Endothelial cell of umbilical vein (primary cell): ENCODE results near the gene MROH8. TPM values are rescaled to one million over a fixed set of nuclear protein-coding genes. Genes with fewer than 3 reads are reported as not detected.

ENCODE experiments used
- BruUV-seq: library from RNA; stranded (reverse); fragments of 400-500 nt; replicated peaks from 2 replicates; lab custom pipeline; 2021; lab: Mats Ljungman, UMichigan
- CTCF ChIA-PET: fragments of 300-600, 350-600 bp; sonication (Branson Sonifier 250); formaldehyde crosslinking; loops from one replicate; lab custom pipeline; 2021; ENCODE audit warnings: antibody characterized with exemption, inconsistent platforms; lab: Charles Lee
- POLR2A ChIA-PET: fragments of 300-600, 350-600 bp; sonication (Branson Sonifier 250); formaldehyde crosslinking; loops from one replicate; lab custom pipeline; 2021; ENCODE audit warnings: antibody characterized with exemption, inconsistent platforms; lab: Charles Lee
- DNase-seq: peaks from one replicate; pipeline ENCODE4 v3.0.0-alpha.2; 2011; ENCODE audit warnings: low read depth, low spot score
- FAIRE-seq: peaks from 2 replicates; lab custom pipeline; 2011; peaks lifted over from hg19 to GRCh38; lab: Jason Lieb, UNC
- H2AFZ ChIP-seq: 2 replicates; pipeline ENCODE4 v1.6.0; 2012; ENCODE audit warnings: low read depth, low read length, control low read depth, inconsistent platforms
- H3K27ac ChIP-seq: 2 replicates; pipeline ENCODE4 v1.5.1; 2011; ENCODE audit warnings: low read depth, mild to moderate bottlenecking, control low read depth, low read length, moderate library complexity; ENCODE audit not compliant: insufficient read depth
- H3K27me3 ChIP-seq, 2 experiments: 2 replicates each; pipeline versions ENCODE4 v1.6.0 to v1.6.1; 2011; ENCODE audit warnings: low read length in 2 of 2, mixed read lengths in 1 of 2; ENCODE audit not compliant: control insufficient read depth in 2 of 2, insufficient read depth in 2 of 2
- H3K36me3 ChIP-seq, 2 experiments: 2 replicates in 1 of 2; 3 replicates in 1 of 2; pipeline ENCODE4 v1.5.1; 2011; ENCODE audit warnings: low read length in 2 of 2, mild to moderate bottlenecking in 1 of 2, moderate library complexity in 1 of 2; ENCODE audit not compliant: control insufficient read depth in 2 of 2, insufficient read depth in 2 of 2; ENCODE audit errors: extremely low read depth in 1 of 2
- H3K4me1 ChIP-seq: 3 replicates; pipeline ENCODE4 v1.5.1; 2011; ENCODE audit warnings: mild to moderate bottlenecking, low read length; ENCODE audit not compliant: control insufficient read depth, insufficient read depth; ENCODE audit errors: extremely low read depth
- H3K4me2 ChIP-seq: 2 replicates; pipeline ENCODE4 v1.6.1; 2011; ENCODE audit warnings: low read length, control low read depth, mixed read lengths; ENCODE audit not compliant: insufficient read depth
- H3K4me3 ChIP-seq, 3 experiments: fragments of 200-600 bp in 1 of 3; sonication (generic), shearing (Covaris generic) in 1 of 3; replicated peaks in 1 of 3; 2 replicates each; pipeline ENCODE4 v1.5.1; 2011 to 2016; ENCODE audit warnings: control low read depth in 3 of 3, low read length in 3 of 3, mild to moderate bottlenecking in 2 of 3, inconsistent platforms in 1 of 3, low read depth in 1 of 3, moderate library complexity in 1 of 3; ENCODE audit not compliant: insufficient read depth in 1 of 3
- H3K79me2 ChIP-seq: 2 replicates; pipeline ENCODE4 v1.6.0; 2012; ENCODE audit warnings: low read length, inconsistent platforms; ENCODE audit not compliant: control insufficient read depth, insufficient read depth
- H3K9ac ChIP-seq: replicated peaks from 2 replicates; pipeline ENCODE3; 2011; ENCODE audit warnings: low read length, control low read depth; ENCODE audit not compliant: insufficient read depth; ENCODE audit errors: extremely low read depth
- H3K9me1 ChIP-seq: replicated peaks from 3 replicates; pipeline ENCODE4 v1.6.0; 2011; ENCODE audit warnings: mild to moderate bottlenecking, low read length; ENCODE audit not compliant: control insufficient read depth, insufficient read depth; ENCODE audit errors: extremely low read depth
- H3K9me3 ChIP-seq: replicated peaks from 2 replicates; pipeline ENCODE4 v1.5.1; 2012; ENCODE audit warnings: low read length, inconsistent platforms; ENCODE audit not compliant: control insufficient read depth, insufficient read depth
- H4K20me1 ChIP-seq: replicated peaks from 2 replicates; pipeline ENCODE3; 2011; ENCODE audit warnings: mild to moderate bottlenecking, low read length; ENCODE audit not compliant: control insufficient read depth, insufficient read depth; ENCODE audit errors: extremely low read depth
- EZH2 ChIP-seq: IDR thresholded peaks from 2 replicates; pipeline ENCODE4 v1.6.1; 2012; ENCODE audit warnings: borderline replicate concordance, low read depth, mild to moderate bottlenecking, moderate library complexity, low read length, inconsistent platforms; ENCODE audit not compliant: severe bottlenecking
- FOS ChIP-seq: IDR thresholded peaks from 2 replicates; pipeline ENCODE4 v1.6.1; 2011; ENCODE audit warnings: mild to moderate bottlenecking, low read length, moderate library complexity, borderline replicate concordance; ENCODE audit not compliant: insufficient read depth
- GATA2 ChIP-seq: IDR thresholded peaks from 2 replicates; pipeline ENCODE4 v1.7.0; 2011; ENCODE audit warnings: low read depth, mild to moderate bottlenecking, moderate library complexity, mixed read lengths, low read length; ENCODE audit not compliant: insufficient read length, insufficient read depth
- JUN ChIP-seq: IDR thresholded peaks from 2 replicates; pipeline ENCODE4 v1.6.1; 2011; ENCODE audit warnings: borderline replicate concordance, low read depth; ENCODE audit not compliant: insufficient read length, insufficient read depth
- MYC ChIP-seq: IDR thresholded peaks from one replicate; pipeline ENCODE4 v1.6.1; 2011; ENCODE audit warnings: mild to moderate bottlenecking, low read depth, low read length
- POLR2A ChIP-seq: IDR thresholded peaks from 2 replicates; pipeline ENCODE4 v1.6.1; 2012; ENCODE audit warnings: low read depth, mild to moderate bottlenecking, control low read depth, low read length
- POLR2AphosphoS5 ChIP-seq: IDR thresholded peaks from 2 replicates; pipeline ENCODE4 v1.6.1; 2012; ENCODE audit warnings: low read depth, mild to moderate bottlenecking, control low read depth, low read length, moderate library complexity; ENCODE audit not compliant: insufficient read depth
- dilution Hi-C: fragments of 300-500 bp; cut with MboI; formaldehyde crosslinking; loops from one replicate; pipeline ENCODE4 v1.15.0; 2019; ENCODE audit warnings: low sequenced_read_pairs; ENCODE audit not compliant: extremely low pct_ligation_motif_present
- intact Hi-C: fragments of 100-400 bp; cut with micrococcal nuclease; formaldehyde crosslinking; loops from one replicate; pipeline ENCODE4 v1.10.0; 2022
- polyA plus RNA-seq, 4 experiments: library from polyadenylated mRNA; depleted of rRNA in 3 of 4; stranded (reverse) in 3 of 4; unstranded in 1 of 4; fragments of >200 nt; gene quantifications; 2 replicates each; pipeline versions ENCODE4 v1.2.1 to v1.2.3, GENCODE V29; 2011 to 2012; ENCODE audit warnings: missing spikeins in 1 of 4
- total RNA-seq: library from RNA; stranded (reverse); gene quantifications from 2 replicates; pipeline ENCODE4 v1.2.3, GENCODE V29; 2021
- TF ChIP-seq, protein P1 (sequence below): IDR thresholded peaks from 2 replicates; pipeline ENCODE4 v1.6.1; 2011; ENCODE audit not compliant: insufficient read depth, insufficient read length
- TF ChIP-seq, protein P2 (sequence below), 2 donors: IDR thresholded peaks; 1 replicate in 1 of 2; 2 replicates in 1 of 2; pipeline ENCODE4 v1.5.1; 2011; ENCODE audit warnings: low read length in 2 of 2, mild to moderate bottlenecking in 2 of 2, moderate library complexity in 2 of 2, control low read depth in 1 of 2, inconsistent platforms in 1 of 2, low read depth in 1 of 2; ENCODE audit not compliant: insufficient read depth in 1 of 2; ENCODE audit errors: extremely low read depth in 1 of 2

MROH8 gene
- total and polyA plus RNA-seq, 2 donors (not counting 3 experiments of a cell fraction or from before 2014, with no cell fraction given), result 1.3 to 1.5 TPM

DNA sequence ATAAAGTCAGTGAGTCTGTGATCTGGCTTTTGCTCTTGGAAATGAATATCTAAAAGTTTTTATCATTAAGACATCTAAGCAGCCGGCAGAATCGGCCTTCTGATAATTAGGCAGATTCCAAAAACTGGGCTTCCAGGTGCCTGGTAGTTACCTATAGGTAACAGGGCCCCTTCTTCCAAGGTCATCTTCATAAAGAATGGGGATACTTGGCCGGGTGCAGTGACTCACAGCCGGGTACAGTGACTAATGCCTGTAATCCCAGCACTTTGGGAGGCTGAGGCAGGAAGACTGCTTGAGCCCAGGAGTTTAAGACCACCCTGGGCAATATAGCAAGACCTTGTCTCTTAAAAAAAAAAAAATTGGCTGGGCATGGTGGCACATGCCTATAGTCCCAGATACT lies 70.7 kb downstream of the MROH8 start:
- H3K4me3 ChIP-seq, result no peak overlapping the region
- no peak overlapping the region for H3K27ac ChIP-seq
- no peaks in the 10 kb centered on the region for H3K9me3 ChIP-seq
- CTCF ChIA-PET, result no interaction called here
- peaks cover 0 to 2% of the 10 kb centered on the region in 2 experiments for H3K27me3 ChIP-seq
- no TSS peak for BruUV-seq
- POLR2A ChIA-PET, result no interaction called here
- dilution Hi-C loops, result no loop called here
- no peak for FAIRE-seq
- intact Hi-C loops, result no loop called here
- no peaks in the 10 kb centered on the region for H3K36me3 ChIP-seq
- H3K79me2 ChIP-seq, result no peaks in the 10 kb centered on the region
- H4K20me1 ChIP-seq, result no peaks in the 10 kb centered on the region
- no peak for DNase-seq
- H3K9me1 ChIP-seq, result no peaks in the 10 kb centered on the region
- TF ChIP-seq, protein P1, sequence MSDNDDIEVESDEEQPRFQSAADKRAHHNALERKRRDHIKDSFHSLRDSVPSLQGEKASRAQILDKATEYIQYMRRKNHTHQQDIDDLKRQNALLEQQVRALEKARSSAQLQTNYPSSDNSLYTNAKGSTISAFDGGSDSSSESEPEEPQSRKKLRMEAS, result no peak
- TF ChIP-seq POLR2AphosphoS5 (no peak), EZH2 (no peak), FOS (no peak), MYC (no peak), GATA2 (no peak), POLR2A (no peak), JUN (no peak)
- TF ChIP-seq, protein P2, sequence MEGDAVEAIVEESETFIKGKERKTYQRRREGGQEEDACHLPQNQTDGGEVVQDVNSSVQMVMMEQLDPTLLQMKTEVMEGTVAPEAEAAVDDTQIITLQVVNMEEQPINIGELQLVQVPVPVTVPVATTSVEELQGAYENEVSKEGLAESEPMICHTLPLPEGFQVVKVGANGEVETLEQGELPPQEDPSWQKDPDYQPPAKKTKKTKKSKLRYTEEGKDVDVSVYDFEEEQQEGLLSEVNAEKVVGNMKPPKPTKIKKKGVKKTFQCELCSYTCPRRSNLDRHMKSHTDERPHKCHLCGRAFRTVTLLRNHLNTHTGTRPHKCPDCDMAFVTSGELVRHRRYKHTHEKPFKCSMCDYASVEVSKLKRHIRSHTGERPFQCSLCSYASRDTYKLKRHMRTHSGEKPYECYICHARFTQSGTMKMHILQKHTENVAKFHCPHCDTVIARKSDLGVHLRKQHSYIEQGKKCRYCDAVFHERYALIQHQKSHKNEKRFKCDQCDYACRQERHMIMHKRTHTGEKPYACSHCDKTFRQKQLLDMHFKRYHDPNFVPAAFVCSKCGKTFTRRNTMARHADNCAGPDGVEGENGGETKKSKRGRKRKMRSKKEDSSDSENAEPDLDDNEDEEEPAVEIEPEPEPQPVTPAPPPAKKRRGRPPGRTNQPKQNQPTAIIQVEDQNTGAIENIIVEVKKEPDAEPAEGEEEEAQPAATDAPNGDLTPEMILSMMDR (IDR thresholded peaks at IDR 0.05; ENCODE audit: extremely low read depth in 1 of 2, insufficient read depth in 1 of 2, low read depth in 1 of 2, low read length in 2 of 2), result no peak
- H3K4me2 ChIP-seq, result no peak overlapping the region
- no peak overlapping the region for H2AFZ ChIP-seq
- H3K4me1 ChIP-seq, result no peaks in the 10 kb centered on the region
- H3K9ac ChIP-seq, result no peak overlapping the region
